ENCODE data around the gene ZNF750.

- TF ChIP-seq CTCF (IDR thresholded peaks at IDR 0.05; ENCODE audit: extremely low read depth in 1 of 2, insufficient read depth in 1 of 2, low read depth in 1 of 2, low read length in 2 of 2) (no peak), POLR2AphosphoS5 (IDR thresholded peaks at IDR 0.05; ENCODE audit: insufficient read depth, low read depth, low read length) (no peak), POLR2A (IDR thresholded peaks at IDR 0.05; ENCODE audit: low read depth, low read length) (no peak), MYC (IDR thresholded peaks at IDR 0.05; ENCODE audit: low read depth, low read length) (no peak), EZH2 (IDR thresholded peaks at IDR 0.05; ENCODE audit: borderline replicate concordance, low read depth, low read length, severe bottlenecking) (no peak), JUN (IDR thresholded peaks at IDR 0.05; ENCODE audit: borderline replicate concordance, insufficient read depth, insufficient read length, low read depth) (no peak), FOS (IDR thresholded peaks at IDR 0.05; ENCODE audit: borderline replicate concordance, insufficient read depth, low read length) (no peak)
- TF ChIP-seq, protein P1, sequence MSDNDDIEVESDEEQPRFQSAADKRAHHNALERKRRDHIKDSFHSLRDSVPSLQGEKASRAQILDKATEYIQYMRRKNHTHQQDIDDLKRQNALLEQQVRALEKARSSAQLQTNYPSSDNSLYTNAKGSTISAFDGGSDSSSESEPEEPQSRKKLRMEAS (IDR thresholded peaks at IDR 0.05; ENCODE audit: insufficient read depth, insufficient read length), result no peak
Measured at GRCh38 chr17:82869536-82869935, 29.7 kb upstream of the ZNF750 start.
